HK-2 (cell line): Measurements from ENCODE around the gene DBNDD2.

Source experiments
- DNase-seq: peaks from one replicate; pipeline ENCODE4 v3.0.0-alpha.2; 2018; ENCODE audit not compliant: unreplicated experiment

DBNDD2 gene

GRCh38 chr20:45449528-45449927, 41.4 kb downstream of the DBNDD2 start:
- DNase-seq = no peak

GRCh38 chr20:45450097-45450818, 42.2 kb downstream of the DBNDD2 start:
- no peak for DNase-seq

- DNase-seq = no peak
Measured at GRCh38 chr20:45452238-45452637, 44.1 kb downstream of the DBNDD2 start.

DNA sequence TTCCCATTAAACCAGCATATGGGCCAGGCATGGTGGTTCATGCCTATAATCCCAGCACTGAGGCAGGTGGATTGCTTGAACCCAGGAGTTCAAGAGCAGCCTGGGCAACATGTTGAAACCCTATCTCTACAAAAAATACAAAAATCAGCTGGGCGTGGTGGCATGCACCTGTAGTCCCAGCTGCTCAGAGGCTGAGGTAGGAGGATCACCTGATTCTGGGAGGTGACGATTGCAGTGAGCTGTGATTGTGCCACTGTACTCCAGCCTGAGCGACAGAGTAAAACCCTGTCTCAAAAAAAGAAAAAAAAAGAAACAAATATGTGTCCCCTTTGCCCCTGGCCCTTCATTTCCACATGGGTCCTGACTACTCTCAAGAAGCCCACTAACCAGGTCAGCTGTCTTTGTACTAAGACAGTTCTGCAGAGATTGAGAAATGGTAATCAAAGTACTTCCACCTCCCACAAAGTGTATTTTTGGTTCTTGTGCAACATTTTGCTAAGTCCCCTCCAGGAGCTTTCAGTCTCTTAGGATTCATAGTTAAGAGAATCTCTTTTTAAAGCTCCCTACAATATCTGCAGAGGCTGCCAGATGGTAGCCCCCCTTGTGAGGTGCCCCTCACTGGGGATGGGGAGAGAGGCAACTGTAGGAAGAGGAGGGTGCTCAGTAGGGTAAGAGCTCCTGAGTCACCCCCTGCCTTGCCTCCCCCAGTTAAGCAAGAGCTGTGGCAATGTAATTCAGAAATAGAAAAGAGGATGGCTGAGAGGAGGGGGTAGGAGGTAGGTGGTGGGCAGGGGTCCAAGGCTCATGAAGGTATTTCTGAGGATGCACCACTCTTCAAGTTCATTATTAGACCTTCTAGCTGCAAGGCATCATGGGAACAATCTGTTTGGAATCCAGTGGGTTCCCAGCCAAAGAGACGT, 44.9 kb downstream of the DBNDD2 start:
- no peak for DNase-seq

DNA sequence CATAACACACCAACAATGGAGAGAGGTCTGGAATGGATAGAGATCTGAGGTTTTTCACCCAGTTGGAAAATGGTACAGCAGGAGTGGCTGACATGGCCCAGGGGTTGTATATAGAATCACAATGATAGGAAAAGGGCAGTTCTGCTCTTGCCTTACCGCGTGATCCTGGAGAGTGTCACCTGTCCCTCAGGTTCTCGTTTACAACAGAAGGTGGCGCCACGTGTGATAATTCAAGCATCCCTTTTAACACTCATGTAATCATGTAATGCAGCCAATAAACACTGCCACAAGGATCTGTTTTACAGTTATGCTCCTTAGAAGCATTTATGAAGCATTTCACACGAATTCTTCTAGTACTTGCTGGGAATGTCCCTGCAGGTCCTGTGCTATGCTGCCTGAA, 48.5 kb downstream of the DBNDD2 start:
- DNase-seq = no peak

DNA sequence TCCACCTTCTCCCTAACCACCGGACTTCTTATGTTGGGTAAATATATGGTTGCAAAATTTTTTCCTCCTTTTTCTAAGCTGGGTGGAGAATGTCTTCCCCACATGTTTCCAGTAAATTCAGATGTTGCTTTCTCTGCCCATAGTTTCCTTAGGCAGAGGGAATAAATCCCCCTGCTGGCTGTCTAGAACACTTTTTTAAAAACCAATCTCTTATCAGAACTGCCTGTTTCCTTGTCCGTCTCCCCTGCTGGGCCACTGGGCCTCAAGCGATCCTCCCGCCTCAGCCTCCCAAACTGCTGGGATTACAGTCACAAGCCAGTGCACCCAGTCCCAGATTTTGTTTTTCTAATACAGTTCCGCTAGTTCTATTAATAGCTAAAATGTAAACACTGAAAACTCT, 51.5 kb downstream of the DBNDD2 start:
- DNase-seq = no peak
